Subcutaneous abdominal adipose tissue (tissue), 5 donors: Measurements from ENCODE around the gene HECW1.

Source experiments
- H3K27ac ChIP-seq: one replicate; pipeline ENCODE4 v1.7.0; 2013; ENCODE audit warnings: low read depth, mild to moderate bottlenecking, inconsistent platforms, low read length, moderate library complexity
- H3K27me3 ChIP-seq, 5 donors: one replicate each; pipeline ENCODE4 v1.7.0; 2013; ENCODE audit warnings: low read length in 5 of 5, inconsistent platforms in 1 of 5; ENCODE audit not compliant: control insufficient read depth in 5 of 5, insufficient read depth in 4 of 5
- H3K36me3 ChIP-seq, 5 donors: one replicate each; pipeline ENCODE4 v1.7.0; 2013; ENCODE audit warnings: low read length in 5 of 5; ENCODE audit not compliant: control insufficient read depth in 5 of 5, insufficient read depth in 5 of 5
- H3K4me1 ChIP-seq, 5 donors: one replicate each; pipeline ENCODE4 v1.7.0; 2013; ENCODE audit warnings: low read length in 5 of 5, mild to moderate bottlenecking in 3 of 5, moderate library complexity in 1 of 5; ENCODE audit not compliant: control insufficient read depth in 5 of 5, insufficient read depth in 5 of 5
- H3K4me3 ChIP-seq, 5 donors: one replicate each; pipeline ENCODE4 v1.7.0; 2013; ENCODE audit warnings: low read length in 5 of 5, low read depth in 1 of 5
- H3K9ac ChIP-seq, 5 donors: one replicate each; pipeline ENCODE4 v1.7.0; 2013; ENCODE audit warnings: low read length in 5 of 5, mild to moderate bottlenecking in 4 of 5, moderate library complexity in 3 of 5
- H3K9me3 ChIP-seq, 5 donors: one replicate each; pipeline ENCODE4 v1.7.0; 2013; ENCODE audit warnings: low read length in 5 of 5; ENCODE audit not compliant: control insufficient read depth in 5 of 5
- donor health status: healthy.
- donor health status: healthy.
- donor health status: healthy.
- donor health status: healthy.
- donor health status: healthy.

Gene HECW1

GRCh38 chr7:43522406-43523156 lies 410.1 kb downstream of the HECW1 start:
- Histone ChIP-seq H3K9me3 (no peaks in the 10 kb centered on the region), H3K4me1 (no peaks in the 10 kb centered on the region), H3K27ac (no peak overlapping the region), H3K27me3 (no peaks in the 10 kb centered on the region), H3K4me3 (no peak overlapping the region), H3K36me3 (no peaks in the 10 kb centered on the region), H3K9ac (no peak overlapping the region)

- Histone ChIP-seq H3K27me3 (peaks cover 0 to 4% (median 0%) of the 10 kb centered on the region in 5 donors), H3K27ac (no peak overlapping the region), H3K36me3 (no peaks in the 10 kb centered on the region), H3K4me3 (no peak overlapping the region), H3K9ac (no peak overlapping the region), H3K9me3 (no peaks in the 10 kb centered on the region), H3K4me1 (peaks cover 0 to 8% (median 3%) of the 10 kb centered on the region in 5 donors)
Observed at GRCh38 chr7:43528576-43529354, 416.3 kb downstream of the HECW1 start.

- Histone ChIP-seq H3K36me3 (no peaks in the 10 kb centered on the region), H3K4me3 (no peak overlapping the region), H3K4me1 (peaks cover 0 to 22% (median 9%) of the 10 kb centered on the region in 5 donors), H3K27me3 (peaks cover 0 to 4% (median 0%) of the 10 kb centered on the region in 5 donors), H3K27ac (no peak overlapping the region), H3K9ac (no peak overlapping the region), H3K9me3 (no peaks in the 10 kb centered on the region)
Observed at GRCh38 chr7:43530553-43531410, 418.3 kb downstream of the HECW1 start.

- H3K27ac ChIP-seq, result no peak overlapping the region
- H3K4me1 ChIP-seq, result peaks cover 0 to 29% (median 16%) of the 10 kb centered on the region in 5 donors
- no peak overlapping the region for H3K9ac ChIP-seq
- H3K36me3 ChIP-seq, result no peaks in the 10 kb centered on the region
- H3K9me3 ChIP-seq, result no peaks in the 10 kb centered on the region
- H3K4me3 ChIP-seq, result no peak overlapping the region
- peaks cover 0 to 4% (median 0%) of the 10 kb centered on the region in 5 donors for H3K27me3 ChIP-seq
Observed at GRCh38 chr7:43531700-43532099, 419.3 kb downstream of the HECW1 start.

GRCh38 chr7:43533801-43534479 lies 421.5 kb downstream of the HECW1 start:
- Histone ChIP-seq H3K27ac (no peak overlapping the region), H3K4me3 (no peak overlapping the region), H3K36me3 (no peaks in the 10 kb centered on the region), H3K9ac (no peak overlapping the region), H3K9me3 (no peaks in the 10 kb centered on the region), H3K4me1 (peaks cover 0 to 30% (median 16%) of the 10 kb centered on the region in 5 donors), H3K27me3 (peaks cover 0 to 4% (median 0%) of the 10 kb centered on the region in 5 donors)

- Histone ChIP-seq H3K27me3 (peaks cover 0 to 4% (median 0%) of the 10 kb centered on the region in 5 donors), H3K4me3 (no peak overlapping the region), H3K4me1 (peaks cover 0 to 30% (median 16%) of the 10 kb centered on the region in 5 donors), H3K36me3 (no peaks in the 10 kb centered on the region), H3K27ac (no peak overlapping the region), H3K9me3 (no peaks in the 10 kb centered on the region), H3K9ac (no peak overlapping the region)
Observed at GRCh38 chr7:43535031-43535451, 422.6 kb downstream of the HECW1 start.

- Histone ChIP-seq H3K27me3 (peaks cover 0 to 4% (median 0%) of the 10 kb centered on the region in 5 donors), H3K9ac (no peak overlapping the region), H3K4me1 (peaks cover 0 to 30% (median 16%) of the 10 kb centered on the region in 5 donors), H3K9me3 (no peaks in the 10 kb centered on the region), H3K27ac (no peak overlapping the region), H3K4me3 (no peak overlapping the region), H3K36me3 (no peaks in the 10 kb centered on the region)
Observed at GRCh38 chr7:43535810-43536585, 423.6 kb downstream of the HECW1 start.

GRCh38 chr7:43536773-43537172 lies 424.3 kb downstream of the HECW1 start:
- no peaks in the 10 kb centered on the region for H3K36me3 ChIP-seq
- H3K9ac ChIP-seq, result no peak overlapping the region
- H3K27ac ChIP-seq, result no peak overlapping the region
- peaks cover 0 to 30% (median 16%) of the 10 kb centered on the region in 5 donors for H3K4me1 ChIP-seq
- H3K4me3 ChIP-seq, result no peak overlapping the region
- peaks cover 0 to 4% (median 0%) of the 10 kb centered on the region in 5 donors for H3K27me3 ChIP-seq
- H3K9me3 ChIP-seq, result no peaks in the 10 kb centered on the region
